DMS 273 treated with DMSO at 0.1 percent for 48 hours (cell line): Measurements from ENCODE around the gene PCDH15.

ENCODE experiments used
- DNase-seq: peaks from one replicate; lab custom pipeline; 2025; lab: John Stamatoyannopoulos, UW

The PCDH15 gene

GRCh38 chr10:54800741-54801421 lies at the start of gene PCDH15:
TSS of gene PCDH15 (minus strand) at chr10:54801231. CDS start at chr10:54664262, 136,969 bp downstream.
- DNase-seq: no peak

GRCh38 chr10:54843932-54844331 lies 42.9 kb upstream of the PCDH15 start:
- DNase-seq: no peak

- DNase-seq: no peak
Measured at GRCh38 chr10:54843085-54843646, 42.1 kb upstream of the PCDH15 start.

- DNase-seq: no peak
Measured at GRCh38 chr10:54837479-54837878, 36.4 kb upstream of the PCDH15 start.

- no peak for DNase-seq
Measured at GRCh38 chr10:54833029-54833428, 32.0 kb upstream of the PCDH15 start.

- DNase-seq: no peak
Measured at GRCh38 chr10:54826994-54827560, 26.0 kb upstream of the PCDH15 start.

GRCh38 chr10:54815583-54815982 lies 14.6 kb upstream of the PCDH15 start:
- no peak for DNase-seq

GRCh38 chr10:54808186-54808935 lies 7.3 kb upstream of the PCDH15 start:
- DNase-seq: no peak

GRCh38 chr10:54799506-54799905 lies 1.5 kb downstream of the PCDH15 start:
- DNase-seq: no peak

- no peak for DNase-seq
Measured at GRCh38 chr10:54797636-54798321, 3.3 kb downstream of the PCDH15 start.

GRCh38 chr10:54796881-54797280 lies 4.2 kb downstream of the PCDH15 start:
- DNase-seq: no peak

GRCh38 chr10:54776622-54777021 lies 24.4 kb downstream of the PCDH15 start:
- DNase-seq: no peak

GRCh38 chr10:54772468-54773122 lies 28.4 kb downstream of the PCDH15 start:
- no peak for DNase-seq

GRCh38 chr10:54769051-54769450 lies 32.0 kb downstream of the PCDH15 start:
- no peak for DNase-seq

GRCh38 chr10:54758791-54759190 lies 42.2 kb downstream of the PCDH15 start:
- no peak for DNase-seq

GRCh38 chr10:54749623-54750022 lies 51.4 kb downstream of the PCDH15 start:
- DNase-seq: no peak

GRCh38 chr10:54745436-54745835 lies 55.6 kb downstream of the PCDH15 start:
- no peak for DNase-seq

GRCh38 chr10:54742416-54742815 lies 58.6 kb downstream of the PCDH15 start:
- DNase-seq: no peak

GRCh38 chr10:54728511-54728910 lies 72.5 kb downstream of the PCDH15 start:
- no peak for DNase-seq

- no peak for DNase-seq
Measured at GRCh38 chr10:54722075-54722474, 79.0 kb downstream of the PCDH15 start.

GRCh38 chr10:54710918-54711317 lies 90.1 kb downstream of the PCDH15 start:
- DNase-seq: no peak

- DNase-seq: no peak
Measured at GRCh38 chr10:54708591-54708990, 92.4 kb downstream of the PCDH15 start.
